GM12878 (cell line): ENCODE data around the gene TEKT5. TPM values are rescaled to one million over a fixed set of nuclear protein-coding genes. Genes with fewer than 3 reads are reported as not detected.

ENCODE experiments used
- ATAC-seq: fragments of 200-7000 bp; cut with Tn5 transposase; 3 replicates; pipeline ENCODE4 v1.9.1; 2020; ENCODE audit warnings: mild to moderate bottlenecking, moderate library complexity
- BruUV-seq: library from RNA; stranded (reverse); fragments of 400-500 nt; replicated peaks from 2 replicates; lab custom pipeline; 2021; lab: Mats Ljungman, UMichigan
- CTCF ChIA-PET: fragments of 300-600 bp; sonication (Branson Sonifier 250); formaldehyde crosslinking; extraction: SDS; loops from one replicate; lab custom pipeline; 2021; ENCODE audit warnings: inconsistent platforms; lab: Yijun Ruan, JAX
- POLR2A ChIA-PET: fragments of 350-600 bp; formaldehyde crosslinking; extraction: SDS; loops from one replicate; lab custom pipeline; 2021; ENCODE audit warnings: inconsistent platforms; lab: Charles Lee
- RAD21 ChIA-PET: fragments of 300-600 bp; sonication (Branson Sonifier 250); formaldehyde crosslinking; loops from one replicate; lab custom pipeline; 2023; ENCODE audit warnings: antibody characterized with exemption; ENCODE audit not compliant: unreplicated experiment; lab: Charles Lee
- SMC1A ChIA-PET: fragments of 300-600 bp; sonication (Branson Sonifier 250); formaldehyde crosslinking; loops from one replicate; lab custom pipeline; 2023; ENCODE audit not compliant: unreplicated experiment, uncharacterized antibody; lab: Charles Lee
- DNase-seq: peaks from one replicate; pipeline ENCODE4 v3.0.0-alpha.2; 2011; ENCODE audit warnings: low read depth, low spot score
- FAIRE-seq: peaks from 3 replicates; lab custom pipeline; 2011; peaks lifted over from hg19 to GRCh38; lab: Jason Lieb, UNC
- H2AFZ ChIP-seq: 2 replicates; pipeline ENCODE4 v1.6.0; 2011; ENCODE audit warnings: low read depth, low read length, control low read depth; ENCODE audit not compliant: control insufficient read depth
- H3K27ac ChIP-seq: 2 replicates; pipeline ENCODE4 v1.5.1; 2011; ENCODE audit warnings: control low read depth; ENCODE audit not compliant: control insufficient read depth, insufficient read depth
- H3K27me3 ChIP-seq, 2 experiments: replicated peaks in 1 of 2; 2 replicates each; pipeline versions ENCODE4 v1.6.0 to v1.6.1; 2011; ENCODE audit warnings: low read length in 1 of 2; ENCODE audit not compliant: control insufficient read depth in 2 of 2, insufficient read depth in 2 of 2
- H3K36me3 ChIP-seq, 2 experiments: 2 replicates each; pipeline ENCODE4 v1.5.1; 2011; ENCODE audit warnings: low read length in 1 of 2; ENCODE audit not compliant: control insufficient read depth in 2 of 2, insufficient read depth in 2 of 2
- H3K4me1 ChIP-seq: 2 replicates; pipeline ENCODE4 v1.6.1; 2011; ENCODE audit warnings: mild to moderate bottlenecking, low read length, moderate library complexity, mixed read lengths; ENCODE audit not compliant: control insufficient read depth, insufficient read depth
- H3K4me2 ChIP-seq: 2 replicates; pipeline ENCODE4 v1.6.0; 2011; ENCODE audit warnings: control low read depth; ENCODE audit not compliant: control insufficient read depth, insufficient read depth
- H3K4me3 ChIP-seq: fragments of 200-600 bp; sonication (generic); 2 replicates; pipeline ENCODE4 v1.5.1; 2016
- H3K79me2 ChIP-seq: 2 replicates; pipeline ENCODE4 v1.6.0; 2011; ENCODE audit warnings: low read length; ENCODE audit not compliant: control insufficient read depth, insufficient read depth
- H3K9ac ChIP-seq: 2 replicates; pipeline ENCODE4 v1.8.0; 2011; ENCODE audit warnings: low read length, control low read depth, mixed read lengths; ENCODE audit not compliant: control insufficient read depth, insufficient read depth
- H3K9me3 ChIP-seq: replicated peaks from 3 replicates; pipeline ENCODE4 v1.5.1; 2011; ENCODE audit warnings: mild to moderate bottlenecking, low read length; ENCODE audit not compliant: control insufficient read depth, insufficient read depth
- H4K20me1 ChIP-seq: 2 replicates; pipeline ENCODE4 v1.6.0; 2011; ENCODE audit not compliant: control insufficient read depth, insufficient read depth
- CBFB ChIP-seq: IDR thresholded peaks from 2 replicates; pipeline ENCODE4 v1.6.1; 2016; ENCODE audit warnings: antibody characterized with exemption, low read depth
- CHD2 ChIP-seq: IDR thresholded peaks from 2 replicates; pipeline ENCODE4 v1.6.1; 2011; ENCODE audit warnings: low read depth, low read length, improper control_type of control experiment, borderline replicate concordance
- FOS ChIP-seq: IDR thresholded peaks from 3 replicates; pipeline ENCODE4 v1.6.1; 2011; ENCODE audit warnings: borderline replicate concordance; ENCODE audit not compliant: insufficient read length; ENCODE audit errors: extremely low read depth
- GATAD2B ChIP-seq: fragments of 450-650 bp; conservative IDR thresholded peaks from 2 replicates; pipeline ENCODE4 v1.6.1; 2017; ENCODE audit warnings: low read depth, mild to moderate bottlenecking, moderate library complexity
- IKZF2 ChIP-seq, 2 experiments: fragments of 450-650 bp; IDR thresholded peaks; 2 replicates each; pipeline ENCODE4 v1.6.1; 2017; ENCODE audit warnings: mild to moderate bottlenecking in 2 of 2, moderate library complexity in 2 of 2
- KAT2A ChIP-seq: conservative IDR thresholded peaks from 2 replicates; pipeline ENCODE4 v1.6.1; 2011; ENCODE audit warnings: low read depth, low read length; ENCODE audit not compliant: control insufficient read depth
- MEF2A ChIP-seq: IDR thresholded peaks from 2 replicates; pipeline ENCODE4 v1.6.1; 2011; ENCODE audit warnings: low read depth, mild to moderate bottlenecking, low read length, moderate library complexity; ENCODE audit not compliant: insufficient read depth
- POLR2A ChIP-seq: IDR thresholded peaks from 2 replicates; pipeline ENCODE4 v1.6.1; 2011; ENCODE audit warnings: low read depth, mild to moderate bottlenecking, low read length
- SIN3A ChIP-seq: IDR thresholded peaks from 2 replicates; pipeline ENCODE4 v1.6.1; 2012; ENCODE audit warnings: low read depth, low read length, improper control_type of control experiment
- SREBF2 ChIP-seq: IDR thresholded peaks from 2 replicates; pipeline ENCODE4 v1.6.1; 2012; ENCODE audit warnings: mild to moderate bottlenecking, low read length
- SUZ12 ChIP-seq: fragments of 200-600 bp; sonication (generic); IDR thresholded peaks from one replicate; pipeline ENCODE4 v1.6.1; 2018; ENCODE audit warnings: antibody characterized with exemption, mild to moderate bottlenecking; ENCODE audit not compliant: unreplicated experiment
- YY1 ChIP-seq: IDR thresholded peaks from 2 replicates; pipeline ENCODE4 v1.6.1; 2011; ENCODE audit warnings: low read depth, mild to moderate bottlenecking, low read length
- WGBS: methylation state at CpG from one replicate; pipeline ENCODE4 v1.1.6; 2016; ENCODE audit warnings: low lambda C conversion rate; ENCODE audit not compliant: insufficient replicate concordance, insufficient coverage; ENCODE audit errors: missing lambda C conversion rate; 5-methylcytosine and 5-hydroxymethylcytosine counted together
- in situ Hi-C: fragments of 300-500 bp; cut with MboI; formaldehyde crosslinking; loops from 9 replicates; pipeline ENCODE4 v1.14.3; 2018; ENCODE audit warnings: mixed read lengths
- intact Hi-C: fragments of 100-400 bp; cut with micrococcal nuclease; formaldehyde crosslinking; loops from one replicate; pipeline ENCODE4 v1.14.2; 2022; ENCODE audit not compliant: unreplicated experiment
- polyA plus RNA-seq, 11 experiments: library from polyadenylated mRNA; depleted of rRNA in 4 of 11; unstranded in 6 of 11; stranded (reverse) in 5 of 11; fragments of >200 nt; fragmentation: Nextera tagmentation in 4 of 11; fragmentation: Illumina TruSeq in 1 of 11; extraction: Ambion mirVana in 4 of 11; extraction: Trizol in 1 of 11; gene quantifications; 1 replicate in 1 of 11; 2 replicates in 10 of 11; pipeline versions ENCODE4 v1.2.1 to v1.2.3, GENCODE V29; 2011 to 2016; ENCODE audit warnings: inconsistent platforms in 2 of 11, missing spikeins in 2 of 11, low read depth in 1 of 11
- total RNA-seq, 4 experiments: library from RNA; depleted of rRNA in 3 of 4; stranded (reverse); fragments of >200 nt in 3 of 4; fragmentation: Illumina TruSeq in 1 of 4; extraction: Trizol in 1 of 4; gene quantifications; 2 replicates each; pipeline versions ENCODE4 v1.2.1 to v1.2.3, GENCODE V29; 2013 to 2021
- TF ChIP-seq, protein P1 (sequence below): fragments of 150-350 bp; IDR thresholded peaks from 2 replicates; pipeline ENCODE4 v1.6.1; 2014; ENCODE audit warnings: mild to moderate bottlenecking, low read depth, low read length
- TF ChIP-seq, protein P2 (sequence below): fragments of 450-650 bp; IDR thresholded peaks from 2 replicates; pipeline ENCODE4 v1.6.1; 2018; ENCODE audit warnings: mild to moderate bottlenecking, low read depth, moderate library complexity; ENCODE audit not compliant: partially characterized antibody
- TF ChIP-seq, protein P3 (sequence below): fragments of 150-350 bp; IDR thresholded peaks from 2 replicates; pipeline ENCODE4 v1.6.1; 2016; ENCODE audit warnings: low read depth, low read length

TEKT5 gene
- total and polyA plus RNA-seq, 10 of the 15 experiments (the other 5 are each of a cell fraction or from before 2014, with no cell fraction given) = 0.19 to 2.2 (median 0.68) TPM; not detected in 1

DNA sequence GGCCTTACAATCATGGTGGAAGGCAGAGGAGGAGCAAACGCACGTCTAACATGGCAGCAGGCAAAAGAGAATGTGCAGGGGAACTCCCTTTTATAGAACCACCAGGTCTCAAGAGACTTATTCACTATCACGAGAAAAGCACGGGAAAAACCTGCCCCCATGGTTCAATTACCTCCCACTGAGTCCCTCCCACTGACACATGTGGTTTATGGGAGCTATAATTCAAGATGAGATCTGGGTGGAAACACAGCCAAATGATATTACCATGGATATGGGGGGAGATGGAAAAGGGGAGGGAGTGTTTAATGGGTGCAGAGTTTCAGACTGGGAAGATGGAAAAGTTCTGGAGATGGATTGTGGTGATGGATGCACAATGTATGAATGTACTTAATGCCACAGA is 23.0 kb downstream of the TEKT5 start (continued):
- TF ChIP-seq YY1 (no peak), FOS (no peak), SUZ12 (no peak)
- TF ChIP-seq, protein P1, sequence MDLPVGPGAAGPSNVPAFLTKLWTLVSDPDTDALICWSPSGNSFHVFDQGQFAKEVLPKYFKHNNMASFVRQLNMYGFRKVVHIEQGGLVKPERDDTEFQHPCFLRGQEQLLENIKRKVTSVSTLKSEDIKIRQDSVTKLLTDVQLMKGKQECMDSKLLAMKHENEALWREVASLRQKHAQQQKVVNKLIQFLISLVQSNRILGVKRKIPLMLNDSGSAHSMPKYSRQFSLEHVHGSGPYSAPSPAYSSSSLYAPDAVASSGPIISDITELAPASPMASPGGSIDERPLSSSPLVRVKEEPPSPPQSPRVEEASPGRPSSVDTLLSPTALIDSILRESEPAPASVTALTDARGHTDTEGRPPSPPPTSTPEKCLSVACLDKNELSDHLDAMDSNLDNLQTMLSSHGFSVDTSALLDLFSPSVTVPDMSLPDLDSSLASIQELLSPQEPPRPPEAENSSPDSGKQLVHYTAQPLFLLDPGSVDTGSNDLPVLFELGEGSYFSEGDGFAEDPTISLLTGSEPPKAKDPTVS = no peak
- TF ChIP-seq, all 136 proteins: peak for 0

DNA sequence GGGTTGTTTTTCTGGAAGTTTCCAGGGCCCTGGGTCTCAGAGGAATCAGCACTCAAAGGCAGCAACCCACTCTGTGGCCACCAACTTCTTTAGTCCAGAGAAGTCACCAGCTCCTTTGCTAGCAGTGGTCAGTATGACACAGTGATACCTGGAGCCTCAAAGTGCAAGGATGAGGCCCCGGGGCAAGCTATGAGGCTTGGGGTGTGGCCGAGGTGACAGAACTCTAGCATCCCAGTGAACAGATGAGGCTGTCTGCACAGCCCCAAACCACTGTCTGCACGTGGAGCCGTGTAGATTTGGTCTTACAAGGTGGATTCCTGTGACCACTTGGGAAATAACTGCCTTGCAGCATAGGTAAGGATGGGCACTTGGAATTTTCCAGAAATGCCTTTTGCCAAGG is 24.9 kb downstream of the TEKT5 start:
- Histone ChIP-seq H3K9me3 (peaks cover 2% of the 10 kb centered on the region; the same call in 1 of the 3 replicates), H3K36me3 (no peaks in the 10 kb centered on the region), H3K9ac (no peak overlapping the region), H2AFZ (no peak overlapping the region), H3K4me2 (no peak overlapping the region), H3K27me3 (no peaks in the 10 kb centered on the region), H4K20me1 (no peaks in the 10 kb centered on the region), H3K27ac (no peak overlapping the region), H3K4me1 (peaks cover 5% of the 10 kb centered on the region; the same call in 1 of the 2 replicates), H3K4me3 (no peak overlapping the region), H3K79me2 (no peaks in the 10 kb centered on the region)
- ChIA-PET CTCF (interaction anchor here (1.1 kb wide), 2 partner anchors 66 to 106 kb away, joined by 3 to 4 read pairs; no protein-coding TSS in a partner anchor), POLR2A (interaction anchor here (0.7 kb wide), 1 partner anchor 302 kb away, joined by 4 read pairs; no protein-coding TSS in a partner anchor), RAD21 (no interaction called here), SMC1A (no interaction called here)
- WGBS = 26% methylated on average over 4 of the region's 4 CpGs
- FAIRE-seq (no peak), DNase-seq (no peak), ATAC-seq (no peak)
- TF ChIP-seq, protein P2, sequence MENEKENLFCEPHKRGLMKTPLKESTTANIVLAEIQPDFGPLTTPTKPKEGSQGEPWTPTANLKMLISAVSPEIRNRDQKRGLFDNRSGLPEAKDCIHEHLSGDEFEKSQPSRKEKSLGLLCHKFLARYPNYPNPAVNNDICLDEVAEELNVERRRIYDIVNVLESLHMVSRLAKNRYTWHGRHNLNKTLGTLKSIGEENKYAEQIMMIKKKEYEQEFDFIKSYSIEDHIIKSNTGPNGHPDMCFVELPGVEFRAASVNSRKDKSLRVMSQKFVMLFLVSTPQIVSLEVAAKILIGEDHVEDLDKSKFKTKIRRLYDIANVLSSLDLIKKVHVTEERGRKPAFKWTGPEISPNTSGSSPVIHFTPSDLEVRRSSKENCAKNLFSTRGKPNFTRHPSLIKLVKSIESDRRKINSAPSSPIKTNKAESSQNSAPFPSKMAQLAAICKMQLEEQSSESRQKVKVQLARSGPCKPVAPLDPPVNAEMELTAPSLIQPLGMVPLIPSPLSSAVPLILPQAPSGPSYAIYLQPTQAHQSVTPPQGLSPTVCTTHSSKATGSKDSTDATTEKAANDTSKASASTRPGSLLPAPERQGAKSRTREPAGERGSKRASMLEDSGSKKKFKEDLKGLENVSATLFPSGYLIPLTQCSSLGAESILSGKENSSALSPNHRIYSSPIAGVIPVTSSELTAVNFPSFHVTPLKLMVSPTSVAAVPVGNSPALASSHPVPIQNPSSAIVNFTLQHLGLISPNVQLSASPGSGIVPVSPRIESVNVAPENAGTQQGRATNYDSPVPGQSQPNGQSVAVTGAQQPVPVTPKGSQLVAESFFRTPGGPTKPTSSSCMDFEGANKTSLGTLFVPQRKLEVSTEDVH = no peak
- TF ChIP-seq KAT2A = no peak
- no peak for TF ChIP-seq MEF2A
- TF ChIP-seq POLR2A = no peak
- TF ChIP-seq, protein P3, sequence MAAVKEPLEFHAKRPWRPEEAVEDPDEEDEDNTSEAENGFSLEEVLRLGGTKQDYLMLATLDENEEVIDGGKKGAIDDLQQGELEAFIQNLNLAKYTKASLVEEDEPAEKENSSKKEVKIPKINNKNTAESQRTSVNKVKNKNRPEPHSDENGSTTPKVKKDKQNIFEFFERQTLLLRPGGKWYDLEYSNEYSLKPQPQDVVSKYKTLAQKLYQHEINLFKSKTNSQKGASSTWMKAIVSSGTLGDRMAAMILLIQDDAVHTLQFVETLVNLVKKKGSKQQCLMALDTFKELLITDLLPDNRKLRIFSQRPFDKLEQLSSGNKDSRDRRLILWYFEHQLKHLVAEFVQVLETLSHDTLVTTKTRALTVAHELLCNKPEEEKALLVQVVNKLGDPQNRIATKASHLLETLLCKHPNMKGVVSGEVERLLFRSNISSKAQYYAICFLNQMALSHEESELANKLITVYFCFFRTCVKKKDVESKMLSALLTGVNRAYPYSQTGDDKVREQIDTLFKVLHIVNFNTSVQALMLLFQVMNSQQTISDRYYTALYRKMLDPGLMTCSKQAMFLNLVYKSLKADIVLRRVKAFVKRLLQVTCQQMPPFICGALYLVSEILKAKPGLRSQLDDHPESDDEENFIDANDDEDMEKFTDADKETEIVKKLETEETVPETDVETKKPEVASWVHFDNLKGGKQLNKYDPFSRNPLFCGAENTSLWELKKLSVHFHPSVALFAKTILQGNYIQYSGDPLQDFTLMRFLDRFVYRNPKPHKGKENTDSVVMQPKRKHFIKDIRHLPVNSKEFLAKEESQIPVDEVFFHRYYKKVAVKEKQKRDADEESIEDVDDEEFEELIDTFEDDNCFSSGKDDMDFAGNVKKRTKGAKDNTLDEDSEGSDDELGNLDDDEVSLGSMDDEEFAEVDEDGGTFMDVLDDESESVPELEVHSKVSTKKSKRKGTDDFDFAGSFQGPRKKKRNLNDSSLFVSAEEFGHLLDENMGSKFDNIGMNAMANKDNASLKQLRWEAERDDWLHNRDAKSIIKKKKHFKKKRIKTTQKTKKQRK = no peak
- no peak for TF ChIP-seq CBFB
- TF ChIP-seq SREBF2 = no peak
- TF ChIP-seq IKZF2 (IDR thresholded peaks at IDR 0.05) = no peak
- no peak for TF ChIP-seq SIN3A
- no peak for TF ChIP-seq GATAD2B
- no peak for TF ChIP-seq CHD2
- in situ Hi-C loops (no loop called here), intact Hi-C loops (no loop called here)
- no TSS peak for BruUV-seq
